Fibroblast of skin of scalp (primary cell): ENCODE data around the gene MARCHF2.
"Not testable (repeated sequence)": the region's sequence is repeated elsewhere in the genome, so short reads cannot be mapped to it uniquely, and the experiment has no call there.

Experiments
- DNase-seq: peaks from one replicate; pipeline ENCODE4 v3.0.0-alpha.2; 2013

Gene MARCHF2

GRCh38 chr19:8413629-8413995, 507 bp downstream of the MARCHF2 start:
- DNase-seq = no peak

- DNase-seq = no peak
These were observed 3.7 kb downstream of the MARCHF2 start for GRCh38 chr19:8416796-8417195.

GRCh38 chr19:8421484-8422461, 8.7 kb downstream of the MARCHF2 start:
- no peak for DNase-seq

- peak; percentile 98 for DNase-seq
These were observed 10.7 kb downstream of the MARCHF2 start for GRCh38 chr19:8423817-8424223.

- not testable (repeated sequence) for DNase-seq
These were observed 12.2 kb downstream of the MARCHF2 start for GRCh38 chr19:8425331-8425730.

GRCh38 chr19:8426283-8426682, 13.2 kb downstream of the MARCHF2 start:
- no peak for DNase-seq

- DNase-seq = no peak
These were observed 15.9 kb downstream of the MARCHF2 start for GRCh38 chr19:8429044-8429443.

- DNase-seq = no peak
These were observed 16.7 kb downstream of the MARCHF2 start for GRCh38 chr19:8429826-8430225.

- no peak for DNase-seq
These were observed 17.5 kb downstream of the MARCHF2 start for GRCh38 chr19:8430650-8431049.

- no peak for DNase-seq
These were observed 25.1 kb downstream of the MARCHF2 start for GRCh38 chr19:8438236-8438635.

- DNase-seq = no peak
These were observed 28.8 kb downstream of the MARCHF2 start for GRCh38 chr19:8441725-8442544.

- not testable (repeated sequence) for DNase-seq
These were observed 31.1 kb downstream of the MARCHF2 start for GRCh38 chr19:8444140-8444676.

- peak; percentile 97 for DNase-seq
These were observed 31.8 kb downstream of the MARCHF2 start, which contains the start of gene HNRNPM for GRCh38 chr19:8444677-8445487. Gene HNRNPM, plus strand, starts transcription at chr19:8444975. Its CDS starts 24 bp downstream, at chr19:8444999.

GRCh38 chr19:8445488-8446001, 32.4 kb downstream of the MARCHF2 start:
- peak; percentile 17 for DNase-seq

- DNase-seq = no peak
These were observed 33.1 kb downstream of the MARCHF2 start for GRCh38 chr19:8446061-8446709.

GRCh38 chr19:8449830-8450229, 36.7 kb downstream of the MARCHF2 start:
- DNase-seq = no peak

- DNase-seq = no peak
These were observed 38.3 kb downstream of the MARCHF2 start for GRCh38 chr19:8451377-8451776.

GRCh38 chr19:8451885-8452284, 38.8 kb downstream of the MARCHF2 start:
- peak; percentile 41 for DNase-seq

- no peak for DNase-seq
These were observed 39.5 kb downstream of the MARCHF2 start for GRCh38 chr19:8452446-8453123.

- no peak for DNase-seq
These were observed 40.5 kb downstream of the MARCHF2 start for GRCh38 chr19:8453616-8454015.

- no peak for DNase-seq
These were observed 41.1 kb downstream of the MARCHF2 start for GRCh38 chr19:8454218-8454617.
